ENCODE measurements around the gene LMBRD2. TPM values are rescaled to one million over a fixed set of nuclear protein-coding genes. Genes with fewer than 3 reads are reported as not detected.

Gene LMBRD2
- total RNA-seq, 2 experiments from 2014 or later, result 11.5 to 11.8 TPM

DNA sequence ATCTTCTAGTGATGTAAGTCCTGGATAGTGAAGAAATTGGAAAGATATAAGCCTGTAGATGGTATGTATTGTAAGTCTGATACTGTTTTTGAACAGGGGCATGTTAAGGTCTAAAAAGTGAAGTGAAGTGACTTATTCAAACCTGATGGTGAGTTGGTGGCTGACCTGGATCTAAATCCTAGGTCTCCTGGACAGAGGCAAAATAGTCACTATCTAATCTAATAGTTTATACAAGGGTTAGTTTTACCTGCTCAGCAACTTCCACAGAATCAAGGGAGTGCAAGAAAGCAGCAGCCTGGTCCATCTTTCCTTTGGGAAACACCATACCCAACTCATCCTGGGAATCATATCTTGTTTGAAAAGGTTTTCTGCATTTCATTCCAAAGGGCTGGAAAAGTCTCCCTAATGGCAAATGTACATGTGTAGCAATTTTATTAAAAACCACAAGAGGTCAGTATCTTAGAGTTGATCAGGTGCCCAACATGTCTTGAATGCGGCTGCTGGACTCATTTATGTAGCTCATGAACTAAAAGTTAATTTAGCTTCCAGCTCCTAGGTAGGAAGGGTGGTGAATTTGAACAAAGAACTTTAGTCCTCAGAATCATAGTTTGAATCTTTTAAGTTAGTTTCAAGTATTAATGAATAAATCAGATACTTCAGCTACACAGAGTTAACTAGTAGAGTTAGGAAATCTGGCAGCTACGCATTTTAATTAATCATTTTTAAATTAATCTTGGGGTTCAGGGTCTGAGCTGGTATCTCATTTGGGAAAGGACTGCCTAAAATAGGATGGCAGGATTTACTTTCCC is 26.2 kb upstream of the LMBRD2 start:
- POLR2A ChIA-PET, result no interaction called here
- Mint-ChIP-seq H3K4me3 (no peak overlapping the region), H3K4me1 (ENCODE audit: low read depth) (peaks cover 4% of the 10 kb centered on the region), H3K9me3 (ENCODE audit: insufficient read depth) (no peaks in the 10 kb centered on the region), H3K36me3 (ENCODE audit: low read depth) (peaks cover 69% of the 10 kb centered on the region), H3K27me3 (ENCODE audit: low read depth) (no peaks in the 10 kb centered on the region), H3K27ac (no peak overlapping the region)
- no peak for ATAC-seq
- DNase-seq, result no peak
- CTCF ChIA-PET, result interaction anchor here (0.7 to 1.7 kb wide), 4 partner anchors 19 to 99 kb away, joined by 3 to 5 read pairs (median 3); partner anchors contain the start of gene NADK2

GRCh38 chr5:36177154-36177553 is 25.5 kb upstream of the LMBRD2 start:
- no peak for ATAC-seq
- H3K27me3 Mint-ChIP-seq (ENCODE audit: low read depth), result no peaks in the 10 kb centered on the region
- ChIA-PET POLR2A (no interaction called here), CTCF (interaction anchor here (0.6 to 0.9 kb wide), 2 partner anchors 10 to 60 kb away, joined by 3 read pairs; no protein-coding TSS in a partner anchor)
- peaks cover 4% of the 10 kb centered on the region for H3K4me1 Mint-ChIP-seq (ENCODE audit: low read depth)
- no peaks in the 10 kb centered on the region for H3K9me3 Mint-ChIP-seq (ENCODE audit: insufficient read depth)
- H3K27ac Mint-ChIP-seq, result no peak overlapping the region
- H3K36me3 Mint-ChIP-seq (ENCODE audit: low read depth), result peaks cover 64% of the 10 kb centered on the region
- no peak for DNase-seq
- H3K4me3 Mint-ChIP-seq, result no peak overlapping the region

DNA sequence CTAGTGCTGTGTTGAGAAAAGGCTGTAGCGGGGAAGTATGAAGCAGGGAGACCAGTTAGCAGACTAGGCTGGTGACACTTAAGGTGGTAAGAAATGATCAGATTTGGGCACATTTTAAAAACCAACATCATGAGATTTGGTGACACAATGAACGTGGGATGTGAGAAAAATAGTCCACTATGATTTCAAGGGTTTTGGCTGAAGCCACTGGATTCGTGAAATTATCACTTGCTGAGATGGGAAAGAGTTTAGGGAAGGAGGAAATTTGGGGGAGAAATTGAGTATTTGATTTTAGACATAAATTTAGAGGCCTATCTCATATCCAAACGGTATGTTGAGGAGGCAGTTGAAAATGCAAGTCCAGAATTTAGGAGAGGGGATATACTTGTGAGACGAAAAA is 23.4 kb upstream of the LMBRD2 start:
- H3K27me3 Mint-ChIP-seq (ENCODE audit: low read depth), result no peaks in the 10 kb centered on the region
- CTCF ChIA-PET, result no interaction called here
- no peak for ATAC-seq
- no peak for DNase-seq
- no peaks in the 10 kb centered on the region for H3K9me3 Mint-ChIP-seq (ENCODE audit: insufficient read depth)
- H3K4me3 Mint-ChIP-seq, result no peak overlapping the region
- POLR2A ChIA-PET, result no interaction called here
- peaks cover 56% of the 10 kb centered on the region for H3K36me3 Mint-ChIP-seq (ENCODE audit: low read depth)
- no peak overlapping the region for H3K27ac Mint-ChIP-seq
- H3K4me1 Mint-ChIP-seq (ENCODE audit: low read depth), result peaks cover 4% of the 10 kb centered on the region

DNA sequence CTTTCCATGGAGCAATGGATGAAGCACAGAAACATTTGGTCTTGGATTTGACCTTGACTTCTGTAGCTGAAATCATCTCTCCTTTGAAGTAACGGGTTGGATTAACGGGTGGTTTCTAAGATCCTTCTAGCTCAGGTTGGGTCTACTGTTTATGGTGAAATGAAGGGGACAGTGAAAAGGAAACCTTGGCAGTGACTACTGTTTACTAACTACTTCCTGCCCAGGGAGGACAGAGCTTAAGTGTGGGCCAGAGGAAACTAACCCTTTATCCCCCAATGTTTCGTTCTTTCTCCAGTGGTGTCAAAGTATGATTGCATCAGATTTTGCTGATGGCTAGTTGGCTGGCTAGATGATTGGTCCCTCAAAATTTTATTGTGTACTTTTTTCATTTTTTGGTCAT is 22.4 kb upstream of the LMBRD2 start:
- CTCF ChIA-PET, result interaction anchor here (1.5 kb wide), 1 partner anchor 23 kb away, joined by 3 read pairs; no protein-coding TSS in a partner anchor
- peaks cover 58% of the 10 kb centered on the region for H3K36me3 Mint-ChIP-seq (ENCODE audit: low read depth)

DNA sequence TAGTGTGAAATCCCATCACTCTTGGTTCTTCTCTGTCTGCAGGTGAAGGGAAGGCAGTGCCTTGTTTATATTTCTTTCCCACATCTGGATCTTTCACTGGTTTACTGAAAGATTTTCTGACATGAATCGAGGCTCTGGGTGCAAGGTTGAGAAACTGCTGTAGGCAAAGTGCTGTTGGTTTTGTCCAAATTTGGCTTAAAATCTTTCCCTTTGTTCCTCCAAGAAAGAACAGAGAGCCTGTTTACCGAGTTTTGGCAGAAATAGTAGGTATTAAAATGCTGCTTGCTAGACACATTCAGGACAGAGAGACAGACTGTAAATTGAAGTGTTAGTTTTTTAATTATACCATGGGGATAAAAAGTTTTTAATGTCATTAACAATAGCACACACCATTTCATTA is 21.7 kb upstream of the LMBRD2 start:
- Mint-ChIP-seq H3K4me1 (ENCODE audit: low read depth) (peaks cover 9% of the 10 kb centered on the region), H3K4me3 (no peak overlapping the region), H3K36me3 (ENCODE audit: low read depth) (peaks cover 55% of the 10 kb centered on the region), H3K9me3 (ENCODE audit: insufficient read depth) (no peaks in the 10 kb centered on the region), H3K27me3 (ENCODE audit: low read depth) (no peaks in the 10 kb centered on the region), H3K27ac (no peak overlapping the region)
- ChIA-PET POLR2A (no interaction called here), CTCF (interaction anchor here (1.5 kb wide), 1 partner anchor 22 kb away, joined by 3 read pairs; no protein-coding TSS in a partner anchor)
- DNase-seq, result no peak
- ATAC-seq, result no peak

More for the DNA sequence above, 22.4 kb upstream of the LMBRD2 start:
- ATAC-seq (no peak), DNase-seq (no peak)
- Mint-ChIP-seq H3K4me1 (ENCODE audit: low read depth) (peaks cover 4% of the 10 kb centered on the region), H3K27me3 (ENCODE audit: low read depth) (no peaks in the 10 kb centered on the region), H3K27ac (peak overlapping the region; percentile 37), H3K9me3 (ENCODE audit: insufficient read depth) (no peaks in the 10 kb centered on the region), H3K4me3 (no peak overlapping the region)
- POLR2A ChIA-PET, result no interaction called here

GRCh38 chr5:36172599-36172998 is 20.9 kb upstream of the LMBRD2 start:
- Mint-ChIP-seq H3K27ac (no peak overlapping the region), H3K4me1 (ENCODE audit: low read depth) (peaks cover 16% of the 10 kb centered on the region), H3K36me3 (ENCODE audit: low read depth) (peaks cover 61% of the 10 kb centered on the region), H3K9me3 (ENCODE audit: insufficient read depth) (no peaks in the 10 kb centered on the region), H3K4me3 (no peak overlapping the region), H3K27me3 (ENCODE audit: low read depth) (no peaks in the 10 kb centered on the region)
- DNase-seq (no peak), ATAC-seq (no peak)
- ChIA-PET CTCF (interaction anchor here (1.1 kb wide), 1 partner anchor 94 kb away, joined by 3 read pairs; no protein-coding TSS in a partner anchor), POLR2A (no interaction called here)

DNA sequence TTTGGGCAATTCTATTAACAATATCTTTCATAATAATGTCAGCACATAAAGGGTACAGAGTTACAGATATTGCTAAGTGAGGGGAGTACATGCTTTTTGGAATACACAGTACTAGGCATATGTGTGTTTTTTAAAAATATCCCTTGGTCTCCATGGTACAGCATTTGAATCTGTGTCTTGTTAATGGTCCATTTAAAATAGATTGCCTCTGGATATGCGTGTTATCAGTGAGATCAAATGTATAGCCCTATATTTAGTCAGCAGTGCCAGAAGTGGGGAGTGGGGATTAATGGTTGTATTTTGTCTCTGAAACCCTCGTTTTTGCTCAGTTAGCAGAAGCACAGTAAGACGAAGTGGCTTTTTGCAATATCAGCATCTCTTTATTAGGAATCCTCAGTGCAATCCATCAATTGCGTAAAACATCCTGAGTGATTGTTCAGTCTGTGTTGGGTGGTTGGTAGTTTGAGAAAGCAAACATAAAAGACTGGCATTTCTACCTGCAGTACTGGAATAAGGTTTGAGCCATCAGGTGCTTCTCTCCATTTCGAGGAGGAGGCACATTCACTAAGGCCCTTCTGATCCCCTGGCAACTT is 19.2 kb upstream of the LMBRD2 start:
- Mint-ChIP-seq H3K4me1 (ENCODE audit: low read depth) (peaks cover 12% of the 10 kb centered on the region), H3K27me3 (ENCODE audit: low read depth) (no peaks in the 10 kb centered on the region), H3K27ac (no peak overlapping the region), H3K4me3 (no peak overlapping the region), H3K36me3 (ENCODE audit: low read depth) (peaks cover 65% of the 10 kb centered on the region), H3K9me3 (ENCODE audit: insufficient read depth) (no peaks in the 10 kb centered on the region)
- POLR2A ChIA-PET, result no interaction called here
- ATAC-seq (no peak), DNase-seq (no peak)
- CTCF ChIA-PET, result no interaction called here

DNA sequence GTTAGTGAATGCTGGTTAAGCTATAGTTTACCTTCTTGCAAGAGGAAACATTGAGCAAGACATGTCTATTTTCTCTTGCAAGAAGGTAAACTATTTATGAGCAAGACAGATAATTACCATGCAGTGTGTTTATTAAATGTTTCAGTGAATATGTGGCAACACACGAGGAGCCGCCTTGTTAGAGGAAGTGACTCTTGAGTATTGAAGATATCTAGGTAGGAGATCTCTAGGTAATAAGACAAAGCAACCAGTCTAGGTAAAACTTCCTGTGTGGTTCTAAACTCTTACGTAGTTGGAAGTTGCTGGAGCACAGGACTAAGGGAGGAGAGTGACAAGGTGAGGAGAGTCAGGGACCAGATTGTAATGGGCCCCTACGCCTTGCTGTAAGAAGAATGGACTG is 17.1 kb upstream of the LMBRD2 start:
- Mint-ChIP-seq H3K4me1 (ENCODE audit: low read depth) (peaks cover 12% of the 10 kb centered on the region), H3K4me3 (no peak overlapping the region), H3K9me3 (ENCODE audit: insufficient read depth) (no peaks in the 10 kb centered on the region), H3K27ac (peak overlapping the region; percentile 65), H3K27me3 (ENCODE audit: low read depth) (no peaks in the 10 kb centered on the region), H3K36me3 (ENCODE audit: low read depth) (peaks cover 63% of the 10 kb centered on the region)
- DNase-seq (no peak), ATAC-seq (no peak)
- ChIA-PET POLR2A (interaction anchor here (0.6 kb wide), 1 partner anchor 31 kb away, joined by 4 read pairs; no protein-coding TSS in a partner anchor), CTCF (interaction anchor here (1.7 kb wide), 1 partner anchor 16 kb away, joined by 4 read pairs; the partner anchor contains the start of genes LMBRD2 and SKP2)

- ChIA-PET CTCF (interaction anchor here (2.4 kb wide), 1 partner anchor 86 kb away, joined by 5 read pairs; no protein-coding TSS in a partner anchor), POLR2A (no interaction called here)
- DNase-seq (no peak), ATAC-seq (no peak)
- H3K4me3 Mint-ChIP-seq, result no peak overlapping the region
- no peaks in the 10 kb centered on the region for H3K27me3 Mint-ChIP-seq (ENCODE audit: low read depth)
- no peaks in the 10 kb centered on the region for H3K9me3 Mint-ChIP-seq (ENCODE audit: insufficient read depth)
- peaks cover 61% of the 10 kb centered on the region for H3K36me3 Mint-ChIP-seq (ENCODE audit: low read depth)
- H3K4me1 Mint-ChIP-seq (ENCODE audit: low read depth), result peaks cover 20% of the 10 kb centered on the region
- no peak overlapping the region for H3K27ac Mint-ChIP-seq
These were observed 12.8 kb upstream of the LMBRD2 start for GRCh38 chr5:36164461-36164860.

DNA sequence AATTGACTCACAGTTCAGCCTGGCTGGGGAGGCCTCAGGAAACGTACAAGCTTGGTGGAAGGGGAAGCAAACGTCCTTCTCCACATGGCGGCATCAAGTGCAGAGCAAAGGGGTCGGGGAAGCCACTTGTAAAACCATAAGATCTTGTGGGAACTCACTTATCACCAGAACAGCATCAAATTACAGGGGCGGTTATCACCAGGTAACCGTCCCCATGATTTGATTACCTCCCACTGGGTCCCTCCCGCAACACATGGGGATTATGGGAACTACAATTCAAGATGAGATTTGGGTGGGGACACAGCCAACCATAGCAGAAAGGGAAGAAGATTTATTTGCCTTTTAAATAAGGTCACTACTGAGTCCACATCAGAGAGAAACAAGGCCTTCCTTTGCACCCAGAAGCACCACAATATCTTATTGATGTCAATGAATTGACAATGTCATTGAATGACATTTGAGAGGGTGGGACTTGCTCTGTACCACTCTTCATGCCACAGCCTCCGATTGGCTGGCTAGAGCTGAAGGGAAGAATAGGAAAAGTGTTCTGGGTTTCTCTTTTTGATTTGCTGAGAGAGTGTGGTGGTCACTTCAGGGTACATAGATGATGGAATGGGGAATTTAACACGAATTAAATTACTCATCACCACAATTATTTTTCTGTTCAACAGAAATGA is 11.3 kb upstream of the LMBRD2 start:
- Mint-ChIP-seq H3K4me1 (ENCODE audit: low read depth) (peaks cover 16% of the 10 kb centered on the region), H3K36me3 (ENCODE audit: low read depth) (peaks cover 59% of the 10 kb centered on the region), H3K4me3 (no peak overlapping the region), H3K27ac (no peak overlapping the region), H3K9me3 (ENCODE audit: insufficient read depth) (no peaks in the 10 kb centered on the region), H3K27me3 (ENCODE audit: low read depth) (no peaks in the 10 kb centered on the region)
- ChIA-PET CTCF (no interaction called here), POLR2A (no interaction called here)
- DNase-seq (no peak), ATAC-seq (no peak)

GRCh38 chr5:36161361-36161760 is 9.7 kb upstream of the LMBRD2 start:
- H3K27me3 Mint-ChIP-seq (ENCODE audit: low read depth), result no peaks in the 10 kb centered on the region
- ChIA-PET CTCF (no interaction called here), POLR2A (interaction anchor here (0.8 kb wide), 1 partner anchor 10 kb away, joined by 3 read pairs; the partner anchor contains the start of genes LMBRD2 and SKP2)
- H3K27ac Mint-ChIP-seq, result no peak overlapping the region
- no peaks in the 10 kb centered on the region for H3K9me3 Mint-ChIP-seq (ENCODE audit: insufficient read depth)
- no peak overlapping the region for H3K4me3 Mint-ChIP-seq
- DNase-seq (no peak), ATAC-seq (no peak)
- H3K4me1 Mint-ChIP-seq (ENCODE audit: low read depth), result peaks cover 18% of the 10 kb centered on the region
- H3K36me3 Mint-ChIP-seq (ENCODE audit: low read depth), result peaks cover 59% of the 10 kb centered on the region

GRCh38 chr5:36160617-36161016 is 8.9 kb upstream of the LMBRD2 start:
- POLR2A ChIA-PET, result interaction anchor here (0.8 kb wide), 1 partner anchor 9 kb away, joined by 3 read pairs; the partner anchor contains the start of genes LMBRD2 and SKP2
- Mint-ChIP-seq H3K4me1 (ENCODE audit: low read depth) (peaks cover 23% of the 10 kb centered on the region), H3K9me3 (ENCODE audit: insufficient read depth) (no peaks in the 10 kb centered on the region), H3K4me3 (no peak overlapping the region), H3K36me3 (ENCODE audit: low read depth) (peaks cover 63% of the 10 kb centered on the region), H3K27me3 (ENCODE audit: low read depth) (no peaks in the 10 kb centered on the region), H3K27ac (no peak overlapping the region)
- no peak for DNase-seq
- ATAC-seq, result no peak
- CTCF ChIA-PET, result no interaction called here
